GM15510 (cell line): ENCODE measurements around the gene MXI1.

Experiments
- POLR2A ChIP-seq: IDR thresholded peaks from 3 replicates; pipeline ENCODE4 v1.6.1; 2011; ENCODE audit warnings: borderline replicate concordance; ENCODE audit not compliant: insufficient read length; ENCODE audit errors: extremely low read depth

Gene MXI1

DNA sequence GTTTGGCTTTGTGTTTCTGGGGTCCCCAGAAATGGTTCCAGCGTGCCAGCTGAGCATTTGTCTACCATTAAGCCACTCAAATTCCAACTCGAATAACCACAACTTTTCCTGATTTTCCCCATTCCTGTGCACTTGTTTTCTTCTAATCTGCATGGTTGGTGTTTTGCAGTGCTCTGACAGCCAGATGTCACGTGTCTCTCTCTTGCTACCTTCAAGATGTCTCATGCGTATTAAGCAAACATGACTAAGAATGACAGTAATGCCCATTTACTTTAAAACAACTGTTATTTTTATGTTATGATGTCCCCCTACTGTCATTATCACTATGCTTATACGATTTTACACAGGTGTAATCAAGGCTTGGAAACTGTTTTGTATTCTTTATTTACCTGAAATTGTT is 35.2 kb upstream of the MXI1 start:
- TF ChIP-seq POLR2A: no peak

DNA sequence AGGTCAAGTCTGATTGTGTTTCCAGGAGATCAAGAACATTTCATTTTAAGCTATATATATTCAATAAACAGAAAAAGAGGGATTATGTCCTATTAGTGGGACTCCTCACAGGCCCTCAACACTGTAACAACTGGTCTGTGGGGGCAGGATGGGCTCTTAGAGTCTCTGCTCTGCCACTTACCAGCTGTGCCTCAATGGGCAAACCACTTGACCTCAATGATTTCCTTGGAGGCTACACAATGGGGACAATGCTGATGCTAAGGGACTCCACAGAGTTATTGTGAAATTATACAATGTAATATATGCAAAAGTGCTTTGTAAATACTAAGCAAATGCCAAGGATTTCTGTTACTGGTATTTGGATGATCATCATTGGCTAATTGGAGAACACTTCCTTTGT is 33.2 kb upstream of the MXI1 start:
- no peak for TF ChIP-seq POLR2A

DNA sequence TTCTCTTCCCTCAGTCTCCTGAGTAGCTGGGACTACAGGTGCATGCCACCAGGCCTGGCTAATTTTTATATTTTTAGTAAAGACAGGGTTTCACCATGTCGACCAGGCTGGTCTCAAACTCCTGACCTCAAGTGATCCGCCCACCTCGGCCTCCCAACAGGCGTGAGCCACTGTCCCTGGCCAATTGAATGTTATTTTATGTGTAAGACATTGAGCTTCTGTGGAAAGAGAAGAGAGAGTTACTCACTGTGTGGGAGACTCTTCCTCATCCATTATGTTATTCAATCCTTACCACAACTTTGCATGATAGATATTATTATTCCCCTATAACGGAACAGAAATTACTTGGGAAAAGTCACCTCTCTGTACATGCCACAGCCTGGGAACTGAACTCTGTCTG is 32.6 kb upstream of the MXI1 start:
- TF ChIP-seq POLR2A: no peak

DNA sequence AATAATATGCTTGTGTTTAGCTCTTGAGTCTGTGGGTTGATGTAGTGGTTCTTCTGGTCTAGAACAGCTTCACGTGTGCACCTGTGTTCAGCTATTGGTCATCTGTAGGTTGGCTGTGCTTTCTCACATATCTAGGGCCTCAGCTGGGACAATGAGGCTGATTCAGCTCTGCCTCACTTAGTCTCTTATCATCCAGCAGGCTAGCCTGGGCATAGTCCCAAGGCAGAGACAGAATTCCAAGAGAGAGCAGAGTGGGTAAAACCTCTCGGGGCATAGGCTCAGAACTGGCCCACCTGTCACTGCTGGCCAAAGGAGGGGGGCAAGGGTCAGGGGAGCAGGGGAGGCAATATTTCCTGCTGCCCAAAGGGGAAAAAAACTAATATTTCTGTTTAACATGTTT is 32.0 kb upstream of the MXI1 start:
- no peak for TF ChIP-seq POLR2A

DNA sequence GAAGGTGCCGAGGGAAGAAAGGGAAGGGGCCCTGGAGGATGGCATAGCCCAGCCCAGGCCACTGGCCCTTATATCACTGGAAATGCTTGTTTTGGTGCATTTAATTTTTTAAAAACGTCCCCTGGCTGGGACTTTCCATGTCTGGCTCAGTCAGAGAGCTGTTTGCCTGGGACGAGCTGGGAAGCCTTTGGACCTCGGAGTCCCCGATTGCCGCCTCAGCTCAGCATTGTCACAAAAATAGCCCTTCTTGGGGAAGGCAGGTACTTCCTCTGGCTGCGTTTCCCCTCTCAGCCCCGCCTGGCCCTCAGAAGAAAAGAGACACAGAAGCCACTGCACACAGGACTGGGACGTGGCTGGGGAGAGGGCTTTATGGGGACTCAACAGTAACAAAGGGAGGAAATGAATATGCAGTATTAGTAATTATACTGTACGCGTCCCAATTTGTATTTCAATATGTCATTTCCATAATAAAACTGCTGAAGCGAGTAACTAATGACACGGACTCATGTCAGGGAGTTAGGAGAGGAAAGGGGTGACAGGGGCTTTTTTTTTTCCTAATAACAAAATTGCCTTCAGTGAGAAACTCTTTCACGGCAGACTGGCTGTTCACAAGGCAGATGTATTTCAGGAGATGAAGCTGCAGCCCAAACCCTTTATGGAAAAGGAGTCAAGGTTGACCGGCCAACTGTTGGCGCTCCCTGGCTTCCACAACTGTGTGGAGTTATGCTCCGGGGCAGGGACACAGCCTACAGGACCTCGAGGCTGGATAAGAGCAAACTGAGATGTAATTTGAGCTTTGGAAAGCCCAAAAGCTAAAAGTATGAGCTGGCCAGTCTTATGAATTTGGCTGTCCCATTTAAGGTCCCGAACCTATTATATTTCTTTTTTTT is 31.0 kb upstream of the MXI1 start:
- TF ChIP-seq POLR2A: no peak

DNA sequence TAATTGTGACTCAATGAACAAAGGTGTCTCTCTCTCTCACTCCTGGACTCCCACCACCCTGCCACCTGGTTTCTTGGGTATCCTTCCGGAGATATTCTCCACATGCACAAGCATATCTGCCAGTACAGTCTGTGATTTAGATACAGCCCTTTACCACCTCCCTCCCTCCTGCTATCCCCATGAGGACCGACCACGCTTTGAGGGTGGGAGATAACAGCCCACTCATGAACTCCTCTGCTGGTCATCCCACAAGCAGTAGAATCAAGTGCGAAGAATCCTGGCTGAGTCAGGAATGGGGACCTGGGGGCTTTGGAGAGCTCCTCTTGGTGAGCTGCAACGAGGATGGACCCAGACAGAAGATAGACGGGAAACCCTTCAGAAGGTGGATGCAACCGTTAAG is 28.2 kb upstream of the MXI1 start:
- TF ChIP-seq POLR2A: no peak

DNA sequence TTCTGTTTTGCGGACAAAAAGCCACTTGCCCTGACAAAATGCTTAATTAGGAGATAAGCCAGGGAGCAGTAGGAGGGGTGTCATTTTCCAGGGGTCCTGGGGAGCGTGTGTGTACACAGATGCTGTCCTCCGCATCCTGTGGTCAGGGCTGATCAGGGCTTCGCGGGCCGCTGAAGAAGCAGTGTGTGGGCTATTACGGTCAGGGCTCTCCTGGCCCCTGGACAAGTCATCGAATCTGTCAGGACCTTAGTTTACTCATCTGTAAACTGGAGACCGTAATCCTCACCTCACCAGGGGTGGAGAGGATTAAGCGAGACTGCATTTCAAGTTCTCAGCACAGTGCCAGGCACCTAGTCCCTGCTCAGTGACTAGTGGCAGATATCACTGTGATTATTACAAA is 26.0 kb upstream of the MXI1 start:
- TF ChIP-seq POLR2A: no peak

DNA sequence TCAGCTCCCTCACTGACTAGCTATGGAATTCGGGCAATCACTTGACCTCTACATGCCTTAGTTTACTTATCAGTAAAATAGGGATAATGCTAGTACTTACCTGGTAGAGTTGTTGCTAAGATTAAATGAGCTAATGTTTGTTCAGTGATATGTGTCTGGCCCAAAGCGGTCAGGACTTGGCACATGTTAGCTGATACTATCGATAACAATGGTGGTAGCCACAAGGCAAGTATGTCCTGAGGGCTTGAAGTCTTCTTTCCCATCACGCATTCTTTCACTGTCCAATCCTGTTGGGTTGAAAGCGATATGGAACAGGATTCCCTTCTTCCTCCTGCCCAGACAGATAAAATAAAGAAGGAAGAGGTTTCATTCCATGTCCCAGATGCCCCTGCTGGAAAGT is 25.5 kb upstream of the MXI1 start:
- TF ChIP-seq POLR2A: no peak

DNA sequence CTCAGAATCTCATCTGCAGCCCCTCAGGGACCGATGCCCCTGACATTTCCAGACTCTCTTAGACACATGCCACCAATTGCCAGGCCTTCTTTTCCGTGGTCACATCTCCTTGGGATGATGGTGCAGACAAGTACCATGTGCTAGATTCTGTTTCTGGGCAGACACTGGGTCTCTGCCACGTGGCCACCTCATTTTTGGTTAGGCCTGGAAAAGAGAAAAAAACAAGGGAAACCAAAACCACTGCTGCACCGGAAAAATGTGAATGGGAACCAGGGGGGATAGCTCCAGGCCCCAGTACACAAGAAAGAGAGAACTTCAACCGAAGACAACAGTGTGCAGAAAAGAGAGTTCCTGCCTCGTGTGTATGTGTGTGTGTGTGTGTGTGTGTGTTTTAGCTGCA is 23.0 kb upstream of the MXI1 start:
- no peak for TF ChIP-seq POLR2A

DNA sequence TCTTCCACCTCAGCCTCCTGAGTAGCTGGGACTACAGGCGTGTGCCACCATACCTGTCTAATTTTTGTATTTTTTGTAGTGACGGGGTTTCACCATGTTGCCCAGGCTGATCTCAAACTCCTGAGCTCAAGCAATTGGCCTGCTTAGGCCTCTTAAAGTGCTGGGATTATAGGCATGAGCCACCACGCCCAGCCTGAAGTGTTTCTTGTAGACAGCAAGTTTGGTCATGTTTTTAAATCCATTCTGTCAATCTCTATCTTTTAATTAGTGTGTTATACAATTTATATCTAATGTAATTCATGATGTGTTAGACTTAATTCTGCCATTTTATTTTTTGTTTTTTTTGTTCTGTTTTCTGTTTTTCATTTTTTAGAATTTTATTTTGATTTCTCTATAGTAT is 17.2 kb upstream of the MXI1 start:
- TF ChIP-seq POLR2A: no peak

DNA sequence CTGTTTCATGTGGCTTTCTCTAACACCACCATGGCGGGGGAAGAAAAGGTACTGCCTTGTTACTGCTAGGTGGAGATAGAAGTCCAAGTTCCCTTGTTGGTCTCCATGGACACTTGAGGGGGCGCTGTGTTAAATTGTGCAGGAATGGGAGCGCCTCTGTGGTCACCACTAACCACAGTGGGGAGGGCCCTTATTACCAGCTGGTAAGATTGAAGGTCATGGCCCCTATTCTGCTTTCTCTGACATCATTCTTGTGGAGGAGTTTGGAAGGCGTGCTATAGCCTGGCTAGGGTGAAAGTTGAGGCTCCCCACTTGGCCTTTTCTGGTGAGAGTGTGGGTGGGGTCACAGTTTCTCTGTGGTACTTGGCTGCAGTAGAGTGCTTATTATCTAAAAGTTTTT is 14.9 kb upstream of the MXI1 start:
- no peak for TF ChIP-seq POLR2A

DNA sequence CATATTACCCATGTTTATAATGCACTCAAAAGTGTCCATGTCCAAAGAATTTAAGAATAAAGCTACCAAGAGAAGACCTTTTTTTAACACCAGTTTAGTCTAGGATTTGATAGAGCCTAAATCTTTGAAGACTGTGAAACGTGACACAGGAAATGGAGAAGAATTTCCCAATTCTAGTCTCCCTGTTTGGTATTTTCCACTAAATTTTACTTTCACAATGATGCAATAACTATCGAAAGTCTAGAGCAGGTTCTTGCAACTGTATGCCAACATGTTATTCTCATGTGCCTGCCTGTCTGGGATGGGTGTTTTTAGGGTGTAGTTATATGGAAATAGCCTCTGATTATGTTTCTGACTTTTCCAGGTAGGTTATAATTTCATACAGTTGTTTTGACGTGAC is 6.9 kb upstream of the MXI1 start:
- no peak for TF ChIP-seq POLR2A

DNA sequence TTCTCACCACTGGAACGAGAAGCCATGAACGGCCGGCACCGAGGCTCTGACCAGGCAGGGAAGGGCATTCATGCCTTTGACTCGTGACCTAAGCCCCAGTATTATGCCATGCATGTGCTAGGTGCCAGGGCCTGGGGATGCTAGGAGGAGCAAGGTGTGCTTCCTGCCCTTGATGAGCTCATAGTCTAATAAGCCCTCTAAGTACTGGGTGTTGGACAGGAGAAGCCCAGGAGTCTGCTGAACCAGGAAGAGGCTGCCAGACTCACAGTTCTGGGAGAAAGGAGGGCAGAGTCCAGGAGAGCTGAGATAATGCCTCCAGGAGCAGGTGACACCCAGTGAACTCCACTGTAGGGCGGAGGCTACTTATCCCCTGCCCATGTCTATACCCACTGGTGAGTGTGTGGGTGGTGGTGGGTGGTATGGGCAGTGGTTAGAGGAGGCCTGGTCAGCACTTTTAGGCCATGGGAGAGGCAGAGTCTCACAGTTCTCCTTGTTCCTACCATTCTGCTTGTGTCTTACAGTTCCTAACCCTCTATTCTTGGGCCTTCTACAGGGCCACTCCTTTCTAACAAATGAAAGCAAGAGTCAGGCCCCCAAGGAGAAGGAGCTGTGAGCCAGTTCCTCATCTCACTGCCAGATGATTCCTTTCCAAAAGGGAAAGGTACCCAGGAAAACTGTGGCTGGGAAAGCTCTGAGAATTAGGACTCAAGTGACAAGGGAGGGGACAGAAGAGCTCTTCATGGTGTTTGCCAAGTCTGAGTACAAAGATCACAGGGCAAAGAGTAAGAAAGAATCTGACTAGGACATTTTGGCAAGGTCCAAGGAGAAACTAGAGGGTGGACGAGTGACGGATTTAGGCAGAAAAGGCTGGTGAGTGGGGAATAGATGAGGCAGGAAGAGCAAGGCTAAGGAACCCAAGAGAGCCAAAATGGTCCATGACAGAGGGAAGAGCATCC is 3.6 kb upstream of the MXI1 start:
- TF ChIP-seq POLR2A: no peak

DNA sequence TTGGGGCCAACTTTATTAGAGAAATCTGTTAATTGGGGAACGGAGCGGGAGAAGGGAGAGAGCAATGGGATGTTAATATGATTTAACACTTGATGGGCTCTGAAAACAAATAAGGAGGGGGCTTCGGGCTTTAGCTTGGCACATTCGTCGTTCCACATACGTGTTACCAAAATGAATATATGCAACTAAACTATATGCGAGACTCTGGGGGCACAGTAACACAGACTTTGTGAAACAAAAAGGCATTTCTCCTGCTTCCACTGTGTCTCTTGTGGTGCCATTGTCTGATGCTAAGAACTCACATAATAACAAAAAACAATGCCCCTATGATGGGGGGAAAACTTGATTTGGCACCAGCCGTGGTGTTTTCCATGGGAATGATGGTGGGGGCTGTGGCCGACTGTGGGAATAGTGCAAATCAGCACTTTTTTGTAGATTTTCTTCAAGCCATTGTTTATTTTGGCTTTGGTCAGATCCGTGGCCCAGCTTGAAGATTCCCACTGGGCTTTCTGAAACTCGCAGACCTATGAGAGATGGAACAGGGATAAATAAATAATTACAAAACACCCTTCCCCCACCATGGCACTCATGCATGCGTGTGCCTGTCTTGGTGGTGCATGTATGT is 2.2 kb upstream of the MXI1 start:
- TF ChIP-seq POLR2A: no peak

DNA sequence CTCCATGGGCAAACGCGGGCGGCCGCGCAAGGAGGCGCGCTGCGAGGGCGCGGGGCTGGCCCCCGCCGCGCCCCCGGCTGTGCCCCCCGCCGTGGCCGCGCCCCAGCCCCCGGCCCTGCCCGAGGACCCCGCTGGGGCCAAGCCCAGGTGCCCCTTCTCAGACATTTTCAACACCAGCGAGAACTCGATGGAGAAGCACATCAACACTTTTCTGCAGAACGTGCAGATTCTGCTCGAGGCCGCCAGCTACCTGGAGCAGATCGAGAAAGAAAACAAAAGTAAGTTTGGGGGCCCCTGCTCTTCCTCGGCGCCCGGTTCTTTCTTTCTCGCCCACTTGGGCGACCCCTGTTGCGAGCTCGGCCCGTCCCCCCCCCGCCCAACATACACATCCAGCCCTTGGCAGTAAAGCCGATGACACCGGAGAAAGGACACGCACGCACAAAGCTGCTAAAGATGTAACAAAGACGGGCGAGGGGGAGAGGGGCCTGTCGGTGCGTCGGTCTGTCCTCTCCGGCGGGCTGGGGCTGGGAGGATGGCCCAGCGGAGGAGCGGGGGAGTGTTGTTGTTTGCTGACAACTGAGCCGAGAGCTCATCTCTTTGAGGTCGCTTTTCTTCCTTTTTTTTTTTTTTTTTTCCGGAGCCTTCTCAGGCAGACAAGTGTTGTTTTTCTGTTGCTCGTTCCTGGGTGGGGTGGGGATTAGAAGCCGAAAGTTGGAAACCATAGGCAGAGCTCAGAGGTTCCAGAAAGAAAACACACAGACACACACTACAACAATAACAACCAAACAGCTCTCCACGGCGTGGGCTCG is 604 bp downstream of the MXI1 start:
- TF ChIP-seq POLR2A: no peak
